ENCODE data around the gene LIPG. TPM values are rescaled to one million over a fixed set of nuclear protein-coding genes. Genes with fewer than 3 reads are reported as not detected.
"Not testable (repeated sequence)": the region's sequence is repeated elsewhere in the genome, so short reads cannot be mapped to it uniquely, and the experiment has no call there.

The LIPG gene
- total RNA-seq, 1 experiment from 2014 or later: 86.7 TPM

DNA sequence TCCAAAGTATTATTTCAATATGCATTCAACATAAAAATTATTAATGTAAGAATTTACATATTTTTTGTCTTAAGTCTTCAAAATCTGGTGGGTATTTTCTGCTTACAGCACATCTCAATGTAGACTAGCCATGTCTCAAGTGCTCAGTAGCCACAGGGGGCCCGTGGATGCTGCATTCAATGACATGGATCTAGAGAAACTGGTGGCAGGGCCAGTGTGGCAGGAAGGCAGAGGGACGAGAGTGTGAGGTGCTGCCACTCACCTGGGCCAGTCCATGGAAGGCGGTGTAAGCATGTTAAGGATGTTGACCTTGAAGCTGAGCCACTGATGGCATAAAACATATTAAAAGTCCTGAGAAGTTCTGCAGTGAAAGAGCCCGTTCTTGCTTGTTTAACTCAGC is 6.2 kb upstream of the LIPG start:
- POLR2A ChIA-PET: interaction anchor here (0.6 kb wide), 1 partner anchor 17 kb away, joined by 3 read pairs; no protein-coding TSS in a partner anchor
- no peaks in the 10 kb centered on the region for H3K27me3 Mint-ChIP-seq (ENCODE audit: insufficient read depth, unreplicated experiment)
- intact Hi-C loops (cut with micrococcal nuclease; ENCODE audit: unreplicated experiment): no loop called here
- no peak overlapping the region for H3K4me3 Mint-ChIP-seq (ENCODE audit: unreplicated experiment)
- TF ChIP-seq, protein P1, sequence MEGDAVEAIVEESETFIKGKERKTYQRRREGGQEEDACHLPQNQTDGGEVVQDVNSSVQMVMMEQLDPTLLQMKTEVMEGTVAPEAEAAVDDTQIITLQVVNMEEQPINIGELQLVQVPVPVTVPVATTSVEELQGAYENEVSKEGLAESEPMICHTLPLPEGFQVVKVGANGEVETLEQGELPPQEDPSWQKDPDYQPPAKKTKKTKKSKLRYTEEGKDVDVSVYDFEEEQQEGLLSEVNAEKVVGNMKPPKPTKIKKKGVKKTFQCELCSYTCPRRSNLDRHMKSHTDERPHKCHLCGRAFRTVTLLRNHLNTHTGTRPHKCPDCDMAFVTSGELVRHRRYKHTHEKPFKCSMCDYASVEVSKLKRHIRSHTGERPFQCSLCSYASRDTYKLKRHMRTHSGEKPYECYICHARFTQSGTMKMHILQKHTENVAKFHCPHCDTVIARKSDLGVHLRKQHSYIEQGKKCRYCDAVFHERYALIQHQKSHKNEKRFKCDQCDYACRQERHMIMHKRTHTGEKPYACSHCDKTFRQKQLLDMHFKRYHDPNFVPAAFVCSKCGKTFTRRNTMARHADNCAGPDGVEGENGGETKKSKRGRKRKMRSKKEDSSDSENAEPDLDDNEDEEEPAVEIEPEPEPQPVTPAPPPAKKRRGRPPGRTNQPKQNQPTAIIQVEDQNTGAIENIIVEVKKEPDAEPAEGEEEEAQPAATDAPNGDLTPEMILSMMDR (IDR thresholded peaks at IDR 0.05; ENCODE audit: insufficient read depth in 1 of 2, low read depth in 1 of 2, low read length in 1 of 2, severe bottlenecking in 1 of 2, unreplicated experiment in 1 of 2): no peak
- H3K36me3 Mint-ChIP-seq (ENCODE audit: insufficient read depth, unreplicated experiment): peaks cover 4% of the 10 kb centered on the region
- no peaks in the 10 kb centered on the region for H3K27me3 ChIP-seq (replicated peaks; ENCODE audit: control insufficient read depth, insufficient read depth, low read length)
- H3K4me3 ChIP-seq (ENCODE audit: low read depth, low read length): no peak overlapping the region
- DNase-seq: no peak
- no peaks in the 10 kb centered on the region for H3K9me3 ChIP-seq
- no peaks in the 10 kb centered on the region for H3K4me1 Mint-ChIP-seq (ENCODE audit: low read depth, unreplicated experiment)
- BruUV-seq (replicated peaks): no TSS peak
- no peaks in the 10 kb centered on the region for H3K4me1 ChIP-seq
- H3K9me3 Mint-ChIP-seq (ENCODE audit: unreplicated experiment): peaks cover 9% of the 10 kb centered on the region
- no peaks in the 10 kb centered on the region for H3K36me3 ChIP-seq (ENCODE audit: control insufficient read depth, insufficient read depth, low read length)
- H3K27ac Mint-ChIP-seq (ENCODE audit: unreplicated experiment): no peak overlapping the region
- CTCF ChIA-PET: interaction anchor here (0.7 kb wide), 1 partner anchor 32 kb away, joined by 6 read pairs; no protein-coding TSS in a partner anchor

DNA sequence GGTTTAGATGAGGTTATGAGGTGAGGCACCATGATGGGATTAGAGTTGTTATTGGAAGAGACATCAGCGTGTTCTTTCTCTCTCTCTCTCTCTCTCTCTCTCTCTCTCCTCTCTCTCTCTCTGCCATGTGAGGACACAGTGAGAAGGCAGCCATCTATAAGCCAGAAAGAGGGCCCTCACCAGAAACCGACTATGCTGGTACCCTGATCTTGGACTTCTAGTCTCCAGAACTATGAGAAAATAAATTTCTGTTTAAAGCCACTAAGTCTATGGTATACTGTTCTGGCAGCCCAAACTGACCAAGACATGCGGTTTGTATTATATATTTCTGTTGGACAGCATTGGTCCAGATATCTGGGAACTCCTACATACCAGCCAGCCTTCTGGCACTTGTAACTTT is 3.5 kb upstream of the LIPG start:
- DNase-seq: no peak
- no peak overlapping the region for H3K4me3 ChIP-seq (ENCODE audit: low read depth, low read length)
- Mint-ChIP-seq H3K9me3 (ENCODE audit: unreplicated experiment) (no peaks in the 10 kb centered on the region), H3K36me3 (ENCODE audit: insufficient read depth, unreplicated experiment) (peaks cover 17% of the 10 kb centered on the region), H3K27ac (ENCODE audit: unreplicated experiment) (no peak overlapping the region), H3K4me1 (ENCODE audit: low read depth, unreplicated experiment) (no peaks in the 10 kb centered on the region), H3K27me3 (ENCODE audit: insufficient read depth, unreplicated experiment) (no peaks in the 10 kb centered on the region), H3K4me3 (ENCODE audit: unreplicated experiment) (no peak overlapping the region)
- H3K4me1 ChIP-seq: no peaks in the 10 kb centered on the region
- TF ChIP-seq, protein P1 (IDR thresholded peaks at IDR 0.05; ENCODE audit: insufficient read depth in 1 of 2, low read depth in 1 of 2, low read length in 1 of 2, severe bottlenecking in 1 of 2, unreplicated experiment in 1 of 2): no peak
- ChIA-PET POLR2A (no interaction called here), CTCF (no interaction called here)
- H3K9me3 ChIP-seq: no peaks in the 10 kb centered on the region
- intact Hi-C loops (cut with micrococcal nuclease; ENCODE audit: unreplicated experiment): no loop called here
- H3K36me3 ChIP-seq (ENCODE audit: control insufficient read depth, insufficient read depth, low read length): no peaks in the 10 kb centered on the region
- no peaks in the 10 kb centered on the region for H3K27me3 ChIP-seq (replicated peaks; ENCODE audit: control insufficient read depth, insufficient read depth, low read length)
- BruUV-seq (replicated peaks): no TSS peak

DNA sequence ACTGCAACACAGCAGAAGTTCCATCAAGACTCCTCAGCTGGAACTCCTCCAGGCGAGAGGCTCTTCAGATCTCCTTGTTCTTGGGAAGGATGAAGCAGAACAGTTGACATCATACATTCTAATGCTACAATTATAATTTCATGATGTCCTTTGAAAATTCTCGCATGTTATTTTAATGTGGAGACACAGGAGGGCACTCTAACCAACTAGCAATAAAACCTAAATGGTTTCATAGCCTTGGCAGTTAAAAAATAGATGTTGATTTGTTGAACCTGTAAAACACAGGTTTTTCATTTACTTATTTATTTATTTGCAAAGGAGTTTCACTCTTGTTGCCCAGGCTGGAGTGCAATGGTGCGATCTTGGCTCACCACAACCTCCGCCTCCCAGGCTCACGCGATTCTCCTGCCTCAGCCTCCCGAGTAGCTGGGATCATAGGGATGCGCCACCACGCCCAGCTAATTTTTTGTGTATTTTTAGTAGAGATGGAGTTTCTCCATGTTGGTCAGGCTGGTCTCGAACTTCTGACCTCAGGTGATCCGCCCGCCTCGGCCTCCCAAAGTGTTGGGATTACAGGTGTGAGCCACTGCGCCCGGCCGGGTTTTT is 2.4 kb upstream of the LIPG start:
- H3K9me3 Mint-ChIP-seq (ENCODE audit: unreplicated experiment); POLR2A ChIA-PET; H3K36me3 ChIP-seq (ENCODE audit: control insufficient read depth, insufficient read depth, low read length); H3K4me3 Mint-ChIP-seq (ENCODE audit: unreplicated experiment); H3K4me1 Mint-ChIP-seq (ENCODE audit: low read depth, unreplicated experiment); H3K27me3 ChIP-seq (replicated peaks; ENCODE audit: control insufficient read depth, insufficient read depth, low read length); H3K27ac Mint-ChIP-seq (ENCODE audit: unreplicated experiment); H3K9me3 ChIP-seq; H3K4me3 ChIP-seq (ENCODE audit: low read depth, low read length); H3K4me1 ChIP-seq; H3K27me3 Mint-ChIP-seq (ENCODE audit: insufficient read depth, unreplicated experiment); DNase-seq; intact Hi-C loops (cut with micrococcal nuclease; ENCODE audit: unreplicated experiment); BruUV-seq (replicated peaks): not testable (repeated sequence)
- H3K36me3 Mint-ChIP-seq (ENCODE audit: insufficient read depth, unreplicated experiment): peaks cover 22% of the 10 kb centered on the region
- CTCF ChIA-PET: interaction anchor here (0.6 to 1.5 kb wide), 2 partner anchors 167 to 274 kb away, joined by 3 read pairs; no protein-coding TSS in a partner anchor
- TF ChIP-seq, protein P1 (IDR thresholded peaks at IDR 0.05; ENCODE audit: insufficient read depth in 1 of 2, low read depth in 1 of 2, low read length in 1 of 2, severe bottlenecking in 1 of 2, unreplicated experiment in 1 of 2): peak in 1 of 2 experiments; percentile 20
